ENCODE results near the gene LIN28B.

The LIN28B gene

DNA sequence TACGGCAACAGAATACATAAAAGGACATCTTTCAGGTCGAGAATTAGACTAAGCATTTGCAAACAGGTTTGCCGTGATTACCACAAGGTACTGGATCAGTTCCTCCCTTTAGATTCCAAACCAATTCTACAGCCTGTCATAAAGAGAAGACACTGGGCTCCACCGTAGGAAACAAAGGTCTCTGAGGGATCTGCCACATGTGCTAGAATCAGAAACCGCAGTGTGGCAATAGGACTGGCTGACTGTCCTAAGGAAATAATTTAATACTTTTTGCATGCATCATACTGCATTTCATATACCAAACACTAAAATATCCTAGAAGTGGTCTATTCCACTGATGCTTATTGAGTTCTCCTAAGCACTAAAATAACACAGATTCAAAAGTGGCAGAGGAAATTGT, 163.7 kb downstream of the LIN28B start:
- H3K4me3 ChIP-seq (ENCODE audit: low read depth, low read length) = no peak overlapping the region
- H3K4me1 ChIP-seq (ENCODE audit: control insufficient read depth, insufficient read depth, low read length) = peaks cover 2% of the 10 kb centered on the region; the same call in 1 of the 2 replicates
- H3K36me3 ChIP-seq (ENCODE audit: control insufficient read depth in 2 of 2, insufficient read depth in 1 of 2, low read length in 2 of 2) = peaks cover 20 to 57% of the 10 kb centered on the region in 2 experiments
- ChIA-PET POLR2A (no interaction called here), CTCF (no interaction called here)
- no peak for TF ChIP-seq ZNF664 (tag by site-specific recombination; IDR thresholded peaks at IDR 0.05)
- no peak for TF ChIP-seq YY2 (tag by site-specific recombination; IDR thresholded peaks at IDR 0.05)
- TF ChIP-seq, protein P1, sequence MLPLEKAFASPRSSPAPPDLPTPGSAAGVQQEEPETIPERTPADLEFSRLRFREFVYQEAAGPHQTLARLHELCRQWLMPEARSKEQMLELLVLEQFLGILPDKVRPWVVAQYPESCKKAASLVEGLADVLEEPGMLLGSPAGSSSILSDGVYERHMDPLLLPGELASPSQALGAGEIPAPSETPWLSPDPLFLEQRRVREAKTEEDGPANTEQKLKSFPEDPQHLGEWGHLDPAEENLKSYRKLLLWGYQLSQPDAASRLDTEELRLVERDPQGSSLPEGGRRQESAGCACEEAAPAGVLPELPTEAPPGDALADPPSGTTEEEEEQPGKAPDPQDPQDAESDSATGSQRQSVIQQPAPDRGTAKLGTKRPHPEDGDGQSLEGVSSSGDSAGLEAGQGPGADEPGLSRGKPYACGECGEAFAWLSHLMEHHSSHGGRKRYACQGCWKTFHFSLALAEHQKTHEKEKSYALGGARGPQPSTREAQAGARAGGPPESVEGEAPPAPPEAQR (tag by site-specific recombination; IDR thresholded peaks at IDR 0.05) = no peak
- no peak for TF ChIP-seq SCRT2 (tag by site-specific recombination; IDR thresholded peaks at IDR 0.05)
- TF ChIP-seq ZNF701 (tag by site-specific recombination; IDR thresholded peaks at IDR 0.05) = no peak
- no peak for TF ChIP-seq ZNF175 (tag by site-specific recombination; IDR thresholded peaks at IDR 0.05)
- no peak for TF ChIP-seq ZNF837 (tag by site-specific recombination; IDR thresholded peaks at IDR 0.05)
- no peak for TF ChIP-seq ZNF239 (tag by site-specific recombination; IDR thresholded peaks at IDR 0.05)
- TF ChIP-seq KLF8 (tag by site-specific recombination; IDR thresholded peaks at IDR 0.05) = no peak
- TF ChIP-seq, protein P2, sequence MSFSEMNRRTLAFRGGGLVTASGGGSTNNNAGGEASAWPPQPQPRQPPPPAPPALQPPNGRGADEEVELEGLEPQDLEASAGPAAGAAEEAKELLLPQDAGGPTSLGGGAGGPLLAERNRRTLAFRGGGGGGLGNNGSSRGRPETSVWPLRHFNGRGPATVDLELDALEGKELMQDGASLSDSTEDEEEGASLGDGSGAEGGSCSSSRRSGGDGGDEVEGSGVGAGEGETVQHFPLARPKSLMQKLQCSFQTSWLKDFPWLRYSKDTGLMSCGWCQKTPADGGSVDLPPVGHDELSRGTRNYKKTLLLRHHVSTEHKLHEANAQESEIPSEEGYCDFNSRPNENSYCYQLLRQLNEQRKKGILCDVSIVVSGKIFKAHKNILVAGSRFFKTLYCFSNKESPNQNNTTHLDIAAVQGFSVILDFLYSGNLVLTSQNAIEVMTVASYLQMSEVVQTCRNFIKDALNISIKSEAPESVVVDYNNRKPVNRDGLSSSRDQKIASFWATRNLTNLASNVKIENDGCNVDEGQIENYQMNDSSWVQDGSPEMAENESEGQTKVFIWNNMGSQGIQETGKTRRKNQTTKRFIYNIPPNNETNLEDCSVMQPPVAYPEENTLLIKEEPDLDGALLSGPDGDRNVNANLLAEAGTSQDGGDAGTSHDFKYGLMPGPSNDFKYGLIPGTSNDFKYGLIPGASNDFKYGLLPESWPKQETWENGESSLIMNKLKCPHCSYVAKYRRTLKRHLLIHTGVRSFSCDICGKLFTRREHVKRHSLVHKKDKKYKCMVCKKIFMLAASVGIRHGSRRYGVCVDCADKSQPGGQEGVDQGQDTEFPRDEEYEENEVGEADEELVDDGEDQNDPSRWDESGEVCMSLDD (tag by site-specific recombination; IDR thresholded peaks at IDR 0.05) = no peak
- no peak for TF ChIP-seq KLF1 (tag by site-specific recombination; IDR thresholded peaks at IDR 0.05)
- TF ChIP-seq ZNF121 (tag by site-specific recombination; IDR thresholded peaks at IDR 0.05) = no peak
- TF ChIP-seq, protein P3, sequence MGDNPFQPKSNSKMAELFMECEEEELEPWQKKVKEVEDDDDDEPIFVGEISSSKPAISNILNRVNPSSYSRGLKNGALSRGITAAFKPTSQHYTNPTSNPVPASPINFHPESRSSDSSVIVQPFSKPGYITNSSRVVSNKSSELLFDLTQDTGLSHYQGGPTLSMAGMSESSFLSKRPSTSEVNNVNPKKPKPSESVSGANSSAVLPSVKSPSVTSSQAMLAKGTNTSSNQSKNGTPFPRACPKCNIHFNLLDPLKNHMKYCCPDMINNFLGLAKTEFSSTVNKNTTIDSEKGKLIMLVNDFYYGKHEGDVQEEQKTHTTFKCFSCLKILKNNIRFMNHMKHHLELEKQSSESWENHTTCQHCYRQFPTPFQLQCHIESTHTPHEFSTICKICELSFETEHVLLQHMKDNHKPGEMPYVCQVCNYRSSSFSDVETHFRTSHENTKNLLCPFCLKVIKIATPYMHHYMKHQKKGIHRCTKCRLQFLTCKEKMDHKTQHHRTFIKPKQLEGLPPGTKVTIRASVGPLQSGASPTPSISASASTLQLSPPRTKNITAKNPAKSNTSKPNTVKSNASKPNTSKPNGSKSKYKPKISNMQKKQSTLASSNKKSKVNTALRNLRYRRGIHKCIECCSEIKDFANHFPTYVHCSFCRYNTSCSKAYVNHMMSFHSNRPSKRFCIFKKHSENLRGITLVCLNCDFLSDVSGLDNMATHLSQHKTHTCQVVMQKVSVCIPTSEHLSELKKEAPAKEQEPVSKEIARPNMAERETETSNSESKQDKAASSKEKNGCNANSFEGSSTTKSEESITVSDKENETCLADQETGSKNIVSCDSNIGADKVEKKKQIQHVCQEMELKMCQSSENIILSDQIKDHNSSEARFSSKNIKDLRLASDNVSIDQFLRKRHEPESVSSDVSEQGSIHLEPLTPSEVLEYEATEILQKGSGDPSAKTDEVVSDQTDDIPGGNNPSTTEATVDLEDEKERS (tag by site-specific recombination; IDR thresholded peaks at IDR 0.05) = no peak
- TF ChIP-seq RBAK (tag by site-specific recombination; IDR thresholded peaks at IDR 0.05) = no peak
- H3K27ac ChIP-seq (ENCODE audit: extremely low read depth, low read depth, low read length) = no peak overlapping the region
- no peaks in the 10 kb centered on the region for H3K9me3 ChIP-seq (ENCODE audit: control insufficient read depth, insufficient read depth, low read depth, low read length)

DNA sequence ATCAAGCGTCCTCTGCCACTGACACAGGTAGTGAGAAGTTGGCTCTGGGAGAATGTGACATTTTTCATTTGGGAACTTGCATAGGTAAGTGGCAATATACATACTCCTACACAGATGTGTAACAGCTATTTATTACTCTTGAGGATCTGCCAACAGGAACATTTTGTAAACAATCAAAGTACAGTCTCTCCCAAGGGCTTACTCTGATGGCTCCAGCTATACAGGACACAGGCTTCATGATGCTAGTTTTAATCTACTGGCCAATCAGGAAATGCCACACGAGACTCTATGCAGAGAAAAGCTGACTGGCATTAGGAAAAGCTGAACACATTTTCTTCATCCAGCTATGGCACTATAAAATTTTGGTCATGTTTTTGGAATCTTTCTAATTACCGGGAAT, 165.1 kb downstream of the LIN28B start:
- Histone ChIP-seq H3K4me3 (ENCODE audit: low read depth, low read length) (no peak overlapping the region), H3K4me1 (ENCODE audit: control insufficient read depth, insufficient read depth, low read length) (peaks cover 2% of the 10 kb centered on the region; the same call in 1 of the 2 replicates), H3K36me3 (ENCODE audit: control insufficient read depth in 2 of 2, insufficient read depth in 1 of 2, low read length in 2 of 2) (peaks cover 30 to 50% of the 10 kb centered on the region in 2 experiments; a peak in 2 of 3 replicates), H3K9me3 (ENCODE audit: control insufficient read depth, insufficient read depth, low read depth, low read length) (no peaks in the 10 kb centered on the region), H3K27ac (ENCODE audit: extremely low read depth, low read depth, low read length) (no peak overlapping the region)
- ChIA-PET POLR2A (no interaction called here), CTCF (interaction anchor here (0.7 to 1.3 kb wide), 2 partner anchors 25 to 34 kb away, joined by 4 read pairs; no protein-coding TSS in a partner anchor)
- TF ChIP-seq ZNF785 (tag by site-specific recombination; IDR thresholded peaks at IDR 0.05) = no peak
- no peak for TF ChIP-seq ZFP41 (tag by site-specific recombination; IDR thresholded peaks at IDR 0.05; ENCODE audit: borderline replicate concordance)
- TF ChIP-seq ZNF341 (tag by site-specific recombination; IDR thresholded peaks at IDR 0.05; ENCODE audit: low read depth) = no peak
- TF ChIP-seq, protein P4, sequence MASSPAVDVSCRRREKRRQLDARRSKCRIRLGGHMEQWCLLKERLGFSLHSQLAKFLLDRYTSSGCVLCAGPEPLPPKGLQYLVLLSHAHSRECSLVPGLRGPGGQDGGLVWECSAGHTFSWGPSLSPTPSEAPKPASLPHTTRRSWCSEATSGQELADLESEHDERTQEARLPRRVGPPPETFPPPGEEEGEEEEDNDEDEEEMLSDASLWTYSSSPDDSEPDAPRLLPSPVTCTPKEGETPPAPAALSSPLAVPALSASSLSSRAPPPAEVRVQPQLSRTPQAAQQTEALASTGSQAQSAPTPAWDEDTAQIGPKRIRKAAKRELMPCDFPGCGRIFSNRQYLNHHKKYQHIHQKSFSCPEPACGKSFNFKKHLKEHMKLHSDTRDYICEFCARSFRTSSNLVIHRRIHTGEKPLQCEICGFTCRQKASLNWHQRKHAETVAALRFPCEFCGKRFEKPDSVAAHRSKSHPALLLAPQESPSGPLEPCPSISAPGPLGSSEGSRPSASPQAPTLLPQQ (tag by site-specific recombination; IDR thresholded peaks at IDR 0.05) = no peak
- TF ChIP-seq ZNF571 (tag by site-specific recombination; IDR thresholded peaks at IDR 0.05) = no peak

All from HEK293 (cell line).